IPS-NIHi11 (cell line): ENCODE measurements around the gene AHCTF1.
"Not testable (repeated sequence)": the region's sequence is repeated elsewhere in the genome, so short reads cannot be mapped to it uniquely, and the experiment has no call there.

Experiments used
- DNase-seq: peaks from one replicate; pipeline ENCODE4 v3.0.0; 2012; ENCODE audit warnings: mixed read lengths, low spot score

The AHCTF1 gene

GRCh38 chr1:246916026-246916923, 15.5 kb downstream of the AHCTF1 start:
- not testable (repeated sequence) for DNase-seq

GRCh38 chr1:246907472-246907871, 24.3 kb downstream of the AHCTF1 start:
- no peak for DNase-seq

- DNase-seq = no peak
Observed at GRCh38 chr1:246906833-246907232, 24.9 kb downstream of the AHCTF1 start.

- no peak for DNase-seq
Observed at GRCh38 chr1:246901874-246902273, 29.9 kb downstream of the AHCTF1 start.

GRCh38 chr1:246897302-246897701, 34.4 kb downstream of the AHCTF1 start:
- no peak for DNase-seq

GRCh38 chr1:246893191-246893939, 38.4 kb downstream of the AHCTF1 start:
- no peak for DNase-seq

GRCh38 chr1:246891105-246891504, 40.6 kb downstream of the AHCTF1 start:
- DNase-seq = no peak

- no peak for DNase-seq
Observed at GRCh38 chr1:246888522-246888921, 43.2 kb downstream of the AHCTF1 start.

- not testable (repeated sequence) for DNase-seq
Observed at GRCh38 chr1:246885389-246885788, 46.4 kb downstream of the AHCTF1 start.

GRCh38 chr1:246878551-246878950, 53.2 kb downstream of the AHCTF1 start:
- no peak for DNase-seq

- no peak for DNase-seq
Observed at GRCh38 chr1:246876431-246876830, 55.3 kb downstream of the AHCTF1 start.

- DNase-seq = no peak
Observed at GRCh38 chr1:246875041-246876026, 56.4 kb downstream of the AHCTF1 start.

GRCh38 chr1:246865921-246866320, 65.8 kb downstream of the AHCTF1 start:
- DNase-seq = no peak

GRCh38 chr1:246863791-246864190, 68.0 kb downstream of the AHCTF1 start:
- not testable (repeated sequence) for DNase-seq

- DNase-seq = no peak
Observed at GRCh38 chr1:246860401-246860800, 71.3 kb downstream of the AHCTF1 start.

- DNase-seq = no peak
Observed at GRCh38 chr1:246856371-246856770, 75.4 kb downstream of the AHCTF1 start.

GRCh38 chr1:246850640-246851039, 81.1 kb downstream of the AHCTF1 start:
- not testable (repeated sequence) for DNase-seq

GRCh38 chr1:246843876-246844275, 87.9 kb downstream of the AHCTF1 start:
- no peak for DNase-seq

GRCh38 chr1:246840761-246841160, 91.0 kb downstream of the AHCTF1 start:
- not testable (repeated sequence) for DNase-seq

GRCh38 chr1:246838118-246838456, 93.7 kb downstream of the AHCTF1 start:
- no peak for DNase-seq

- no peak for DNase-seq
Observed at GRCh38 chr1:246837418-246838117, 94.2 kb downstream of the AHCTF1 start.
